Upper lobe of right lung (tissue), 1 donor: ENCODE data around the gene PPP1R2C. TPM values are rescaled to one million over a fixed set of nuclear protein-coding genes. Genes with fewer than 3 reads are reported as not detected.
A peak's percentile ranks its signal among the peaks of the same experiment; 100 is the strongest.

Experiments used
- ATAC-seq: fragments of 200-7000 bp; cut with Tn5 transposase; one replicate; pipeline ENCODE4 v1.9.1; 2020; ENCODE audit warnings: mild to moderate bottlenecking, moderate library complexity
- DNase-seq: peaks from one replicate; pipeline ENCODE4 v3.0.0-alpha.2; 2020
- H3K27ac ChIP-seq: fragments of 200-600 bp; one replicate; pipeline ENCODE4 v1.8.0; 2022
- H3K27me3 ChIP-seq: fragments of 200-600 bp; one replicate; pipeline ENCODE4 v1.8.0; 2022; ENCODE audit warnings: mild to moderate bottlenecking
- H3K36me3 ChIP-seq: fragments of 200-600 bp; one replicate; pipeline ENCODE4 v1.8.0; 2022
- H3K4me1 ChIP-seq: fragments of 200-600 bp; one replicate; pipeline ENCODE4 v1.8.0; 2022
- H3K4me3 ChIP-seq: fragments of 200-600 bp; one replicate; pipeline ENCODE4 v1.8.0; 2022; ENCODE audit warnings: mild to moderate bottlenecking
- H3K9me3 ChIP-seq: fragments of 200-600 bp; one replicate; pipeline ENCODE4 v1.8.0; 2022
- CTCF ChIP-seq: fragments of 200-600 bp; IDR thresholded peaks from one replicate; pipeline ENCODE4 v1.8.0; 2022; ENCODE audit warnings: antibody characterized with exemption
- intact Hi-C: fragments of 100-400 bp; cut with DNase I; formaldehyde crosslinking; loops from one replicate; pipeline ENCODE4 v1.11.0; 2022
- total RNA-seq: library from RNA; stranded (reverse); fragmentation: NEBNext Ultra II Directional; extraction: Animal tissue kit (Norgen Biotek cat#: 25700); gene quantifications from one replicate; pipeline ENCODE4 v1.2.1, GENCODE V29; 2021
- donor health status: DM: no; HTN: yes; CAD: no; lungs with severe emphysema.

PPP1R2C gene
- total RNA-seq, 1 donor from 2014 or later, result not detected

DNA sequence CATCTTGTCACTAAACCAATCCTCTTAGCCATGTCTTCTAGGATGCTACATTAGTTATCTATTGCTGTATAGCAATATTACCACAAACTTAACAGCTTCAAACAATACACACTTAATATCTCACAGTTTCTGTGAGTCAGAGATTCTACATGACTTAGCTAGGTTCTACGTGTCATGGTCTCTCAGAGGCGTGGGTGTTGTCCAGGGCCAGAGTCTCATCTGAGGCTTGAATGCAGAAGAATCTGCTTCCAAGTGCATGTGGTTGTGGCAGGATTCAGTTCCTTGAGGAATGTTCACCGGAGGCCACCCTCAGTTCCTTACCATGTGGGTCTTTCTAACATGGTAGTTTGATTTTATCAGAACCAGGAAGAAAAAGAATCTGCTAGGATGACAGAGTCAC is 26.4 kb downstream of the PPP1R2C start:
- Histone ChIP-seq H3K27ac (no peak overlapping the region), H3K36me3 (no peaks in the 10 kb centered on the region), H3K4me1 (no peaks in the 10 kb centered on the region), H3K4me3 (no peak overlapping the region), H3K9me3 (no peaks in the 10 kb centered on the region), H3K27me3 (no peaks in the 10 kb centered on the region)
- intact Hi-C loops, result no loop called here
- no peak for DNase-seq
- no peak for TF ChIP-seq CTCF
- no peak for ATAC-seq

DNA sequence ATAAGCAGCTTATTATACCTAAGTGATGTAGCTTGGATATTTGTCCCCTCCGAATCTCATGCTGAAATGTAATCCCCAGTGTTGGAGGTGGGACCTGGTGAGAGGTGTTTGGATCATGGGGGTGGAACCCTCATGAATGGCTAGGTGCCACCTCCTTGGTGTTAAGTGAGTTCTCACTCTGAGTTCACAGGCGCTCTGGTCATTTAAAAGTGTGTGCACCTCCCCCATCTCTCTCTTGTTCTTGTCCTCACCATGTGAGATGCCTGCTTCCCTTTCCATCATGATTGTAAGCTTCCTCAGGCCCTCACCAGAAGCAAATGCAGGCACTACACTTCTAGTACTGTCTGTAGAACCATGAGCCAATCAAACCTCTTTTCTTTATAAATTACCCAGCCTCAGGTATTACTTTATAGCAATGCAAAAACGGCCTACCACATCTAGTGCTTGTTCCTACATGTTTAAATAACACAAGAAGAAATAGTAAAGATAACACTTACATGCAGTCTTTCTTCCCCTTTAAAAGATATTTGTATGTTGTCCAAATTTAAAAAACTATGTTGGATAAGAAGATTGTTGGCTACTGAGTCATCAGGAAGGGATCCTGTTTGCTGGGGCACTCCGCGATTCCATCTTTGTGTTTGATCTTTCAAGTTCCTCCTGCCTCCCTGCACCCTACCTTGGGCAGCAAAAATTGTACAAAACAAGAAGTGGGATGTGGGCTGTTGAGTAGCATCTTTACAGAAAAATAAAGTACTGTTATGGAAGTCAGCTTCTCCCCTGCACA is 29.7 kb downstream of the PPP1R2C start:
- Histone ChIP-seq H3K36me3 (no peaks in the 10 kb centered on the region), H3K4me3 (no peak overlapping the region), H3K4me1 (no peaks in the 10 kb centered on the region), H3K27me3 (no peaks in the 10 kb centered on the region), H3K27ac (no peak overlapping the region), H3K9me3 (no peaks in the 10 kb centered on the region)
- no peak for TF ChIP-seq CTCF
- DNase-seq, result no peak
- intact Hi-C loops, result no loop called here
- no peak for ATAC-seq

- H3K27ac ChIP-seq, result no peak overlapping the region
- H3K4me3 ChIP-seq, result no peak overlapping the region
Observed at GRCh38 chrX:42746606-42747005, 31.4 kb downstream of the PPP1R2C start.

DNA sequence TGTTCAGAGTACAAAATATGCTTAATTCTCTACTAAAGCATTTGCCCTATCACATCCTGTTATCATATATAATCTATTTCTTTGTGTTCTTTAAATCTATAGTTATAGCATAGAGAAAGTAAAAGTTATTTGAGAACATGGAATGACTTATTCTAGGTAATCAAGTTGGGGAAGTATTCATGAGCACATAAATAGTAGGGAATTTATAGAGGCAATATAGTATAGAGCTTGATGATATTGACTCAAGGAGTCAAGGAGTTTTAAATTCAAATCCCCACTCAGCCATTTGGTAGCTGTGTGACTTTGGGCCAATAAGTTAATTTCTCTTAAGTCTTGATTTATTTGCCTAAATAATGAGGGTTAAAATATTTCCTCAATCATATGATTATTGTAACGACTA is 37.5 kb downstream of the PPP1R2C start:
- ATAC-seq (no peak), DNase-seq (no peak)
- no peaks in the 10 kb centered on the region for H3K4me1 ChIP-seq
- H3K4me3 ChIP-seq, result no peak overlapping the region
- H3K36me3 ChIP-seq, result no peaks in the 10 kb centered on the region
- no peak overlapping the region for H3K27ac ChIP-seq
- TF ChIP-seq CTCF, result no peak
- H3K27me3 ChIP-seq, result no peaks in the 10 kb centered on the region
- H3K9me3 ChIP-seq, result no peaks in the 10 kb centered on the region
- intact Hi-C loops, result no loop called here

More at GRCh38 chrX:42746606-42747005, 31.4 kb downstream of the PPP1R2C start:
- Histone ChIP-seq H3K27me3 (no peaks in the 10 kb centered on the region), H3K36me3 (no peaks in the 10 kb centered on the region), H3K9me3 (no peaks in the 10 kb centered on the region), H3K4me1 (no peaks in the 10 kb centered on the region)
- ATAC-seq (peak; percentile 36), DNase-seq (no peak)
- TF ChIP-seq CTCF, result no peak
- intact Hi-C loops, result no loop called here

DNA sequence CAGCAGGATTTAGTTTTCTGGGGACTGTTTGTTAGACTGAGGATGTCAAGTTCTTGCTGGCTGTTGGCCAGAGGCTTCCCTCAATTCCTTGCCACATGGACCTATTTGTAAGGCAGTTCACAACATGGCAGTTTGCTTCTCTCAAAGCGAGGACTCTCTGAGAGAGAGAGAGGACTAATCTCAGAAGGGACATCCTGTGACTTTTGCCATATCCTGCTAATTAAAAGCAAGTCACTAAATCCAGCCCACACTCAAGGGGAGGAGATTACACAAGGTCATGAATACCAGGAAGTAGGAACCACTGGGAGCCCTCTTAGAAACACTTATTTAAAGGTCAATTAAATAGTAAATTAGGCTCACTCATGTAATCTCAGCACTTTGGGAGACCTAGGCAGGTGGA is 38.2 kb downstream of the PPP1R2C start:
- no peaks in the 10 kb centered on the region for H3K36me3 ChIP-seq
- intact Hi-C loops, result no loop called here
- ATAC-seq, result peak; percentile 52
- no peaks in the 10 kb centered on the region for H3K4me1 ChIP-seq
- no peak for TF ChIP-seq CTCF
- H3K4me3 ChIP-seq, result no peak overlapping the region
- H3K9me3 ChIP-seq, result no peaks in the 10 kb centered on the region
- no peak overlapping the region for H3K27ac ChIP-seq
- no peaks in the 10 kb centered on the region for H3K27me3 ChIP-seq
- no peak for DNase-seq
